Neuronal stem cell (in vitro differentiated cells): ENCODE results near the gene ATP7A.
"Not testable (repeated sequence)": the region's sequence is repeated elsewhere in the genome, so short reads cannot be mapped to it uniquely, and the experiment has no call there.

ENCODE experiments used
- DNase-seq: peaks from one replicate; pipeline ENCODE4 v3.0.0-alpha.2; 2013; ENCODE audit warnings: low spot score
- H2AFZ ChIP-seq: one replicate; pipeline ENCODE4 v1.6.1; 2013; ENCODE audit warnings: mild to moderate bottlenecking, low read length, inconsistent platforms
- H2AK5ac ChIP-seq: 2 replicates; pipeline ENCODE4 v1.6.1; 2013; ENCODE audit warnings: low read depth, mild to moderate bottlenecking, inconsistent platforms, low read length, moderate library complexity, mixed read lengths
- H2BK120ac ChIP-seq: 2 replicates; pipeline ENCODE4 v1.6.1; 2013; ENCODE audit warnings: low read depth, mild to moderate bottlenecking, inconsistent platforms, low read length, moderate library complexity, mixed read lengths
- H2BK12ac ChIP-seq: one replicate; pipeline ENCODE4 v1.6.1; 2013; ENCODE audit warnings: low read length, inconsistent platforms
- H2BK15ac ChIP-seq: 2 replicates; pipeline ENCODE4 v1.6.1; 2013; ENCODE audit warnings: mild to moderate bottlenecking, low read length, inconsistent platforms, mixed read lengths
- H2BK5ac ChIP-seq: one replicate; pipeline ENCODE4 v1.6.1; 2013; ENCODE audit warnings: inconsistent platforms, mild to moderate bottlenecking, low read length, moderate library complexity
- H3K14ac ChIP-seq: one replicate; pipeline ENCODE4 v1.6.1; 2013; ENCODE audit warnings: low read length, inconsistent platforms
- H3K18ac ChIP-seq: 2 replicates; pipeline ENCODE4 v1.6.1; 2013; ENCODE audit warnings: low read length, inconsistent platforms
- H3K23ac ChIP-seq: 2 replicates; pipeline ENCODE4 v1.6.1; 2013; ENCODE audit warnings: low read depth, mild to moderate bottlenecking, mixed read lengths, low read length, inconsistent platforms; ENCODE audit not compliant: poor library complexity
- H3K27ac ChIP-seq: replicated peaks from 3 replicates; pipeline ENCODE4 v1.5.1; 2013; ENCODE audit warnings: low read length, inconsistent platforms
- H3K27me3 ChIP-seq, 3 experiments: 2 replicates each; pipeline ENCODE4 v1.6.1; 2013; ENCODE audit warnings: low read length in 3 of 3, mild to moderate bottlenecking in 2 of 3, inconsistent platforms in 1 of 3, low read depth in 1 of 3, mixed read lengths in 1 of 3, moderate library complexity in 1 of 3; ENCODE audit not compliant: control insufficient read depth in 3 of 3, insufficient read depth in 3 of 3
- H3K36me3 ChIP-seq, 2 donors: replicated peaks in 1 of 2; 2 replicates each; pipeline ENCODE4 v1.6.1; 2013; ENCODE audit warnings: low read length in 2 of 2; ENCODE audit not compliant: control insufficient read depth in 2 of 2, insufficient read depth in 2 of 2
- H3K4ac ChIP-seq: 2 replicates; pipeline ENCODE4 v1.6.1; 2013; ENCODE audit warnings: inconsistent platforms, mild to moderate bottlenecking, low read length, moderate library complexity
- H3K4me1 ChIP-seq, 2 donors: 1 replicate in 1 of 2; 2 replicates in 1 of 2; pipeline ENCODE4 v1.6.1; 2013; ENCODE audit warnings: low read length in 2 of 2, low read depth in 1 of 2; ENCODE audit not compliant: control insufficient read depth in 2 of 2, insufficient read depth in 1 of 2
- H3K4me2 ChIP-seq: one replicate; pipeline ENCODE4 v1.6.1; 2013; ENCODE audit warnings: mild to moderate bottlenecking, low read length, inconsistent platforms; ENCODE audit not compliant: insufficient read depth, poor library complexity, severe bottlenecking
- H3K4me3 ChIP-seq, 2 donors: 2 replicates each; pipeline ENCODE4 v1.5.1; 2013; ENCODE audit warnings: low read length in 2 of 2, mild to moderate bottlenecking in 2 of 2, inconsistent platforms in 1 of 2, moderate library complexity in 1 of 2
- H3K79me1 ChIP-seq: one replicate; pipeline ENCODE4 v1.6.1; 2013; ENCODE audit warnings: low read depth, mild to moderate bottlenecking, inconsistent platforms, low read length, moderate library complexity
- H3K9ac ChIP-seq: one replicate; pipeline ENCODE4 v1.6.1; 2013; ENCODE audit warnings: mild to moderate bottlenecking, low read depth, low read length, inconsistent platforms; ENCODE audit not compliant: poor library complexity
- H3K9me3 ChIP-seq, 2 donors: replicated peaks in 1 of 2; 2 replicates each; pipeline versions ENCODE3 to v1.6.1; 2013; ENCODE audit warnings: low read length in 2 of 2, mild to moderate bottlenecking in 2 of 2, inconsistent platforms in 1 of 2, low read depth in 1 of 2, mixed read lengths in 1 of 2, moderate library complexity in 1 of 2; ENCODE audit not compliant: control insufficient read depth in 2 of 2, insufficient read depth in 1 of 2
- H4K8ac ChIP-seq: one replicate; pipeline ENCODE4 v1.6.1; 2013; ENCODE audit warnings: low read depth, mild to moderate bottlenecking, inconsistent platforms, low read length, moderate library complexity
- H4K91ac ChIP-seq: one replicate; pipeline ENCODE4 v1.6.1; 2013; ENCODE audit warnings: low read length, low read depth, mild to moderate bottlenecking, inconsistent platforms; ENCODE audit not compliant: poor library complexity
- WGBS, 2 donors: extraction: QIAGEN DNeasy Blood & Tissue Kit; methylation state at CpG; one replicate each; pipeline ENCODE4 v1.1.7; 2013; ENCODE audit warnings: missing lambda C conversion rate in 2 of 2, mixed read lengths in 1 of 2; ENCODE audit not compliant: insufficient read length in 2 of 2, insufficient replicate concordance in 1 of 2; ENCODE audit errors: extremely low coverage in 2 of 2; 5-methylcytosine and 5-hydroxymethylcytosine counted together

The ATP7A gene

DNA sequence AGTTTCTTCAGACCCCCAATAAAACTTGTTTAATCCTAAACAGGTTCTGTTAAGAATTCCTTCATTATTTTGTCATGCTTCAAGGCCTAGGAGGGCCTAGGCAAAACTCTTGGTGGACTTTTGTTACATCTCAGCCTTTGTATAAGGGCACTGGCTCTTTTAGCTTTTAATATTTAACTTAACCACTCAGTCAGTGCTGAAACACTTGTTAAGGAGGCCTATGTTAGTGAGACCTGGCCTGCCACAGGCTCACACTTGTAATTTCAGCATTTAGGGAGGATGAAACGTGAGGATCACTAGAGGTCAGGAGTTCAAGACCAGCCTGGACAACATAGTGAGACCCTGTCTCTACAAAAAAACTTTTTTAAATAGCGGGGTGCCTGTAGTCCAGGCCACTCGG lies 160.8 kb downstream of the ATP7A start:
- H3K9ac ChIP-seq: no peak overlapping the region
- no peaks in the 10 kb centered on the region for H3K9me3 ChIP-seq
- H3K79me1 ChIP-seq: no peaks in the 10 kb centered on the region
- H3K23ac ChIP-seq: no peak overlapping the region
- H2BK12ac ChIP-seq: no peak overlapping the region
- WGBS, 2 donors: no CpG with 5 or more reads among the region's 3 CpGs
- H2AFZ ChIP-seq: no peak overlapping the region
- no peaks in the 10 kb centered on the region for H3K27me3 ChIP-seq
- no peaks in the 10 kb centered on the region for H3K36me3 ChIP-seq
- no peak overlapping the region for H4K8ac ChIP-seq
- H2BK120ac ChIP-seq: no peak overlapping the region
- H3K14ac ChIP-seq: no peak overlapping the region
- H3K4me2 ChIP-seq: no peak overlapping the region
- no peak overlapping the region for H2BK5ac ChIP-seq
- H4K91ac ChIP-seq: no peak overlapping the region
- no peak overlapping the region for H3K27ac ChIP-seq
- no peak overlapping the region for H3K4me3 ChIP-seq
- H2BK15ac ChIP-seq: no peak overlapping the region
- no peak for DNase-seq
- no peak overlapping the region for H2AK5ac ChIP-seq
- no peak overlapping the region for H3K18ac ChIP-seq
- no peak overlapping the region for H3K4ac ChIP-seq
- no peaks in the 10 kb centered on the region for H3K4me1 ChIP-seq

DNA sequence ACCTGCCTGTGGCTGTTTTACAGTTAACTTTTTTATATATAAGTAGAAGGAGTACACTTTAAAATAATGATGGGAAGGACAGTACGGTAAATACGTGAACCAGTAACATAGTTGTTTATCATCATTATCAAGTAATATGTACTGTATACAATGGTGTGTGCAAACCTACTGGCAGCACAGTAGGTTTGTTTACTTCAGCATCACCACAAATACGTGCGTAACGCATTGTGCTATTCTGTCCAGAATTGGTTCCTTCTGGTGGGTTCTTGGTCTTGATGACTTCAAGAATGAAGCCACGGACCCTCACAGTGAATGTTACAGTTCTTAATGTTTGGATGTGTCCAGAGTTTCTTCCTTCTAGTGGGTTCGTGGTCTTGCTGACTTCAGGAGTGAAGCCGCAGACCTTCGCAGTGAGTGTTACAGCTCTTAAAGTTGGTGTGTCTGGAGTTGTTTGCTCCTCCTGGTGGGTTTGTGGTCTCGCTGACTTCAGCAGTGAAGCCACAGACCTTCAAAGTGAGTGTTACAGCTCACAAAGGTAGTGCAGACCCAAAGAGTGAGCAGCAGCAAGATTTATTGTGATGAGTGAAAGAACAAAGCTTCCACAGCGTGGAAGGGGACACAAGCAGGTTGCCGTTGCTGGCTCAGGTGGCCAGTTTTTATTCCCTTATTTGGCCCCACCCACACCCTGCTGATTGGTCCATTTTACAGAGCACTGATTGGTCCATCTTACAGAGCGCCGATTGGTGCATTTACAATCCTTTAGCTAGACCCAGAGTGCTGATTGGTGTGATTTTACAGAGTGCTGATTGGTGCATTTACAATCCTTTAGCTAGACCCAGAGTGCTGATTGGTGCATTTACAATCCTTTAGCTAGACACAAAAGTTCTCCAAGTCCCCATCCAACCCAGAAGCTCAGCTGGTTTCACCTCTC lies 162.9 kb downstream of the ATP7A start:
- DNase-seq, H3K36me3 ChIP-seq, H4K8ac ChIP-seq, H3K27ac ChIP-seq, H4K91ac ChIP-seq, H3K23ac ChIP-seq, H3K9ac ChIP-seq, H3K4me1 ChIP-seq, H2BK120ac ChIP-seq, H2AFZ ChIP-seq, H3K4me3 ChIP-seq, H3K27me3 ChIP-seq, H2AK5ac ChIP-seq, H2BK15ac ChIP-seq, H3K9me3 ChIP-seq, H2BK12ac ChIP-seq, H2BK5ac ChIP-seq, H3K4me2 ChIP-seq, H3K18ac ChIP-seq, H3K79me1 ChIP-seq, H3K14ac ChIP-seq, H3K4ac ChIP-seq: not testable (repeated sequence)
- no CpG with 5 or more reads among the region's 14 CpGs for WGBS, 2 donors

DNA sequence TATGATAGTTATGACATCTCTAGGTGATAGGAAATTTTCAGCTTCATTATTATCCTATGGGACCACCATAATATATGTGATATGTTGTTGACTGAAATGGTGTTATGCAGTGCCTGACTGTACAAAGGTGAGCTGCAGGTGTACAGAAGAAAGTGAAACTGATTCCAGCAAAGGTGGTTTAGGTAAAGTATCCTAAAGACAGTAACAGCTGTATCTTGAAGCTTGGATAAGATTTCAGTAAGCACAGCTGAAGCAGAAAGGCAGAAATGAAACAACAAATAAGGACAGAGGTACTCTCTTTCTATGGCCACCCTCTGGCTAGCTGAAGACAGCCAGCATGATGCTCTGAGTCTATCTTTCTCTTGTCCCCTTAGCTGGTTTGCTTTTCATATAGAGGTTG lies 163.6 kb downstream of the ATP7A start:
- Histone ChIP-seq H2BK5ac (no peak overlapping the region), H2BK15ac (no peak overlapping the region), H3K9me3 (no peaks in the 10 kb centered on the region), H3K27ac (no peak overlapping the region), H3K79me1 (no peaks in the 10 kb centered on the region), H2AFZ (no peak overlapping the region), H4K8ac (no peak overlapping the region), H4K91ac (no peak overlapping the region), H3K4me1 (no peaks in the 10 kb centered on the region), H3K18ac (no peak overlapping the region), H3K36me3 (no peaks in the 10 kb centered on the region), H3K9ac (no peak overlapping the region), H3K4ac (no peak overlapping the region), H3K23ac (no peak overlapping the region), H3K14ac (no peak overlapping the region), H2BK12ac (no peak overlapping the region), H3K4me2 (no peak overlapping the region), H3K27me3 (no peaks in the 10 kb centered on the region), H3K4me3 (no peak overlapping the region), H2AK5ac (no peak overlapping the region), H2BK120ac (no peak overlapping the region)
- no peak for DNase-seq

DNA sequence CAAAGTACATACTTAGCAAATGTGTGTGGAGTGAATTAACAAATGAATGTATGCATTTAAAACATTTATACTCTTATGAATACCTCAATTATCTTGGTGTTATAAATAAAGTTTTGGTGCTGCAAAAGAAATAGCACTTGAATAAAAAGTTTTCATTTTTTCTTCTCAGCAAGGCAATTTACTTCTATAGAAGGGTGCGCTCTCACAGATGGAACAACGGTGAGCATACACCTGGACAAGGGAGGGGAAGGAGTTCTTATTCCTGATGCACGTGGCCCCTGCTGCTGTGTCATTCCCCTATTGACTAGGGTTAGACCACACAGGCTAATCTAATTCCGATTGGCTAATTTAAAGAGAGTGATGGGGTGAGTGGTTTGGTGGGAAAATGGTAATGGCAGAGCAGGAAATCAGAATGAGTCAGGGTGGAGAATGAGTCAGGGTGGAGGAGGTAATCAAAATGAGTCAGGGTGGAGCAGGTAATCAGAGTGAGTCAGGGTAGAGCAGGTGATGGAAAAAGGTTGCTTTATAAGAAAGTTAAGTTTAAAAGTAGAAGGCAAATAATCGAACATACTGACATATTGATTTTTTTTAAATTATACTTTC lies 165.4 kb downstream of the ATP7A start:
- Histone ChIP-seq H3K9me3 (no peaks in the 10 kb centered on the region), H3K18ac (no peak overlapping the region), H2BK120ac (no peak overlapping the region), H3K4me3 (no peak overlapping the region), H3K27ac (no peak overlapping the region), H3K23ac (no peak overlapping the region), H3K4me2 (no peak overlapping the region), H2BK15ac (no peak overlapping the region), H2BK12ac (no peak overlapping the region), H2AFZ (no peak overlapping the region), H4K91ac (no peak overlapping the region), H3K36me3 (no peaks in the 10 kb centered on the region), H2AK5ac (no peak overlapping the region), H3K4ac (no peak overlapping the region), H3K4me1 (no peaks in the 10 kb centered on the region), H2BK5ac (no peak overlapping the region), H4K8ac (no peak overlapping the region), H3K79me1 (no peaks in the 10 kb centered on the region), H3K27me3 (no peaks in the 10 kb centered on the region), H3K9ac (no peak overlapping the region), H3K14ac (no peak overlapping the region)
- WGBS, 2 donors: no CpG with 5 or more reads among the region's 5 CpGs
- no peak for DNase-seq
